GM21529 (cell line): ENCODE results near the gene FLRT3.
A peak's percentile ranks its signal among the peaks of the same experiment; 100 is the strongest.

Experiments
- ATAC-seq: cut with Tn5 transposase; IDR thresholded peaks from one replicate; pipeline ENCODE4 v1.9.1; 2021; ENCODE audit not compliant: unreplicated experiment

The FLRT3 gene

DNA sequence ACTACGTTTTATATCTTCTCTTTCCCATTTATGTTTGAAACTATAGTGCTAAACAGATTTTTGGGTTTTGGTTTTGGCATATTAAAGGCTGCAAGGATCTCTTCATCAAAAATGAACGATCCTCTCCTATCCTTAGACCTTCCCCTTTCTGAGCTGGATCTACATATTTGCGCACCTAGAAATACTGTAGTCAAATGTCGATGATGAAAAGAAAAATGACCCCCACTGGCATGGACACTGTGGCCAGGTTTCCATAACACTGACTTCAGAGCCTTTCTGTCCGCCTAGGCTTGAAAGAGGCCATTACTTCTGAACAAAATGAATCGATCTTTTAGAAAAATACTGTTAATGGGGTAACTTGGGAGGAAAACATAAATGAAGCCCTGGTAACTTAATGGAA, 5.8 kb downstream of the FLRT3 start:
- ATAC-seq, result no peak

DNA sequence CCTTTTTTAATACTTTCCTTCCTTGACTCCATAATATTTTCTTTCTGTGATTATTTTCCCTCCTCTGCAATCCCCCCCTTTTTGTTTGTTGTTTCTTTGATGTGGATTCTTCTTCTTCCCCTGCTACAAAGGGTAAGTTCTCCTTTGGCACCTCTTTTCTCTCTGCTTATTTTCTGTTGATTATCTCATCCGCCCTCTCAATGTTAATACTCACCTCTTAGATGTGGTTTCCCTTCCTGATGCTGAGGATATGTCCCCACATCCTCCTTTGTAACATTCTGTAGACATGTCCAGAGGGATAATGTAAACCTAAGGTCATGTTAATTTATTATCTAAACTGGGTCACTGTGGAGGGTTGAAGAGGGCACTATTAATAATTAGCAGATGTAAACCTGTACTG, 17.7 kb downstream of the FLRT3 start:
- ATAC-seq, result no peak

DNA sequence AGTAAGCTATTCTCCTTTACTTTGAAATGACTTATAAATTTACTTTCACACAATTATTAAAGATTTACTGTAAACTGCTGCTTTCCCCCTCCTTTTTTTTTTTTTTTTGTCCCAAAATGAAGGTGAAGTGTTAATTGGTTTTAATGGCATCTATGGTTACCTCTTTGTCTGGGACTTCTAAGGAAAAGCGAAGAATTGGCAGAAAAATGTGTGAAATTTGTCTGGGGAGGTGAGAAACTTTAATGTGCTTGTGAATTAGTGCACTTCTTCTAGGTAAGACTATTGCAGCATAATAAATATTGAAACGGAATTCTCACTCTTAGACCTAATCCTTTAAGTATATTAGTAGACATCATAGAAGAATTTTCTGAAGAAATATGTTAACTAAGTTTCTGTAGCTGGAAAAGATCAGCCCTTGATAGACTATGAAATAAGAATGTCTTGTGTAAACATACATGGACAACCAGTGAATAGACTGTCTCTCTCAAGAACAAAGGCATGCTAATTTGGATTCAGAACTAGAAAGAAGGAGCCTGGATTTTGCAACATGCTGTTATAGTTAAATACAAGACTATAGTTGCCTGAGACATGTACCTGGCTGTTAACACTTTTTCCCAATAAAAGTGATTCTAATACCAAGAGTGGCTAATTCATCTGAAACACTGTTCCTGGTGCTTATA, 23.9 kb downstream of the FLRT3 start:
- ATAC-seq, result no peak

DNA sequence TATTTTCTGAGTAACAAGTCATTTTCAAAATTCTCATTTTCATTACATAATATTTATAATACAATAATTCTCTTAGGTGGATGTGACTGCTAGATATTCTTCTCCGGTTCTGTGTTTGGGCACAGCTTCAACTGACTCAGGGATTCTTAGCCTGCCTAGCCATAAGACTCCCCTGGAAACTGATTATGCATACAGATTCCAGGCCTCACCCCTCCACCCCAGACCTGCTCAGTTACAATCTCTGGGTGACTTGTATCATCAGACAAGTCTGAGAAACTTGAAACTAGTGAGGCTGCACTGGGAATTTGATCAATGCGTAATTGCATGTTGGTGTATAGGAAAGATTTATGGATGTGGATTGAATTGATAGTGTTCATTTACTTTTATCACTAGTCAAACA, 25.4 kb downstream of the FLRT3 start:
- no peak for ATAC-seq

DNA sequence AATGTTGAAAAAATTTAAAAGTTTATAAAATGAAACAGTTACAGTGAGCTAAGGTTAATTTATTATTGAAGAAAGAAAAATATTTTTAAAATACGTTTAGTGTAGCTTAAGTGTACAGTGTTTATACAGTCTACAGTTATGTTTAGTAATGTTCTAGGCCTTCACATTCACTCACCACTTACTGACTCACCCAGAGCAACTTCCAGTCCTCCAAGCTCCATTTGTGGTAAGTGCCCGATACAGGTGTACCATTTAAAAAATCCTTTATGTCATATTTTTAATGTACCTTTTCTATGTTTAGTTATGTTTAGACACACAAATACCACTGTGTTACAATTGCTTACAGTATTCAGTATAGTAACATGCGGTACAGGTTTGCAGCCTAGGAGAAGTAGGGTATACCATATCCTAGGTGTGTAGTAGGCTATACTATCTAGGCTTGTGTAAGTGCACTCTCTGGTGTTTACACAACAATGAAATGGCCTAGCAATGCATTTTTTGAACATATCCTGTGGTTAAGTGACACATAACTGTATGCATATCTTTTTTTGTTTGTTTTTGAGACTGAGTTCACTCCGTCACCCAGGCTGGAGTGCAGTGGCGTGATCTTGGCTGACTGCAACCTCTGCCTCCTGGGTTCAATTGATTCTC, 26.3 kb downstream of the FLRT3 start:
- ATAC-seq, result no peak

DNA sequence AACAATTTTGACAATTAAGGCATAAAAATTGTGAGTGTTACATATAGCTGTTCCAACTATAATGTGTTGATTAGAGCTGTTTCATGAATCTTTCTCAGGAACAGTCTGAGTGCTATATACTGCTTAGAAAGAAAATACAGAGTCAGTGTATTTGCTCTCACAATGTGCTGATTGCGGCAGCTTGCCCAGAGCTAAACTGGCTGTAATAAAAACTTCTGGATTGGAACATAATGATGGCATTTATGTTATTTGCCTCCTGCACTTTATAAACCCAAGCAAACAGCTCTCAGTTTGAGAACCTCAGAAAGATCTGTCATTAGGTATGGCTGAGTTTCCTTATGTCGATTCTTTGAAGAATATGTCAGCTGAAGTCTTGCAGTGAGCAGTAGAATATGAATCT, 29.5 kb downstream of the FLRT3 start:
- no peak for ATAC-seq

DNA sequence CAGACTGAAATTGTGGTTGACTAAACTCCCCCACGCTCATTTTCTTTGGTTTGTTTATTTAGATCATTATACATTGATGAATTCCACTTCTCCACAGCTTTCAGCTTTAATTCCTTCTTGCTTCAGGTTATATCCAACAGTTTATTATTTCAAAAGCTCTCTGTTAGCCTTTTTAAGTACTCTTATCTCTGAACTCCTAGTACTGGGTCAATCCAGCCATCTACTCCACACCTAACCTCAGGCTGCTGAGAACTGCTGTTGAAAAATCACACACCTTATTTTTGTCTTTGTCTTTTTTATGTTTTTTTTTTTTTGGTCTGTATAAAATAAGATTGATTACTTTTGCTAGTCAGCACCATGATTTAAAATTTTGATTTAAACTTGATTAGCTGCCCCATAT, 32.9 kb downstream of the FLRT3 start:
- ATAC-seq, result no peak

DNA sequence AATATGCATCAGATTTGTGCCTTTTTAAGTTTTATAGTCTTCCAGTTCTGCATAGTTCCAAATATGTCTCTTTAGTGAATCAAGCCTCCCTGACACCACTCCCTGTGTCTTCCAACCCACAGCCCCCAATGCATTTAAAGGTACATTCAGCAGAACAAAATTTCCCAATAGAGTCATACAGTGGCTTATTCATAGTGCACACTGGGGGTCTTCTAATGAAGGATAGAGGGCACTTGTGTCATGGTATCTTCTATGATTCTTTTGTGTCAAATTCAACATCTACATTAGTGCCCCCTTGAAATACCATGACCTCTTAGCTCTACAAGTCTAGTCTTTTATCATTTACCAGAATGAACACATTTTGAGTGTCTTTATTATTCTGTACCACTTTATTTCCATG, 33.8 kb downstream of the FLRT3 start:
- ATAC-seq, result no peak

DNA sequence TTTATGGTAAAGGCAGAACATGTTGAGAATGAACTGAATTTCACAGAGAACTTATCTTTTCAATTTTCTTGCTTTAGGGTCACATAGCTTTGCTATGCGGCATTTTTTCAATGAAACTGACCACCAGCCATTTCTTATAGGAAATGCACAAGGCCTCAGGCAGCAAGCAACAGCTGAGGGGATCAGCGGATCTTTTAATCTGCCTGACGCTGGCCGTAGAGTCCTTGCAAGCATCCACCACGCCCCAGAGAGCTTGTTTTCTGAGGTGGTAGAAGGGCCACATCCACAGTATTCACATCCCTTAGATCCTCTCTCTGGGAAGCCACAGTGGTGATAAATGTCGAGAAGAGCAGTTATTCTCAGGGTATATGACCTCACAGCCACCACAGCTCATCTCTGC, 34.3 kb downstream of the FLRT3 start:
- ATAC-seq, result no peak

DNA sequence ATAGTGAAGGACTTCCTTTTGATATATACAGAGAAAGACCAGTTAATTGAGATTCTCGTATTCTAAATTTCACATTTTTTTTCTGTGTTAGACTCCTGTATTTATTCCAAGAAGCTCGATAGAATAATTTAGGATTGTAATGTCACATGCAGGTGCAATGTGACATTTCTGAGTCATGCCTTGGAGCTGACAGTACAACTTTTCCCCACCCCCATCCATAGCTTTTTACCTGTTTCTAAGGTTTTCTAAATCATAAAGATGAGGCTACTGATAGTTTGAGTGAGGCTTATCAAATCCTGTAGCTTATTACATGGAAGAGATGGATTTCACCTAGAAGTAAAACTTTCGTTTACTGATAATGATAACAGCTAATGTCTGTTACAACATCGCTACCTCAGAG, 37.6 kb downstream of the FLRT3 start:
- ATAC-seq, result no peak

DNA sequence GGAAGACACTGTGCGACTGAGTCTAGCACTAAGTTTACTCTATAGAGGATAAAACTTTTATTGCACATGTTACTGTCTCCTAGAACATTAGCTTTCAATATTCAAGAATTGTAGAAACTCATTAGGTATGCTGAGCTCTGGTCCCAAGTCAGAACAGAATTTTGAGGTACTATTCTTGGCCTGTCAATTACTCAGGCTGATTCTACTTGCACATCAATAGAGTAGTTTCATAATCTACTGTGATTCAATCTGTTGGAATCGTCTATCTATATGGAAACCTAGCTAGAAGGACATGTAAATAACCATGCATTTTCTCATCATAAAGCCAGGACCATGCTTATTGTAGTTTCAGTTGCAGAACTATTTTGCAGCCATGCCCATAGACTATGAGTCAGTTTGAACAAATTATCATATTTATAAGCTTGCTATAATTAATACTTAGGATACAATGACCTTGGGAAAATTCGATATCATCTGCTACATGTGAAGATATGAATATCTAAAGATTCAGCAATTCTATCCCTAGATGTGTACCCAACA, 41.6 kb downstream of the FLRT3 start:
- no peak for ATAC-seq

DNA sequence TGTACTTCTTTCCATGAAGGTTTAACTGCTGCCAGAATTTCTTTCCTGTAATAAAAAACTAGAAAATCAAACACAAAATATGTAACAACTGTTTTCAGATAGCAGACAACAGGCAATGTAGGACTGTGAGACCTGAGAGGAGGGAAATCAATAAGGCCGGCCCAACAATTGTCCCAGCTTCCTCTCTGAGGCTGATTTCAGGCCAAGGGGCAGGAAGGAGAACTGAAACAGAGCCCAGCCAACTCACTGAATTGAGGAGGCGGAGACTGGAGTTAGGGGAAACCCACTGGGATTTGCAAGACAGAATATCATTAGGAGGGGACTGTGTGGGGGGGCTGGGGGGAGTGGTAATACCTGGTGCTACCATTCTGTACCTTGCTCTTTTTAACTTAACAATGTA, 42.2 kb downstream of the FLRT3 start:
- peak; percentile 61 for ATAC-seq

DNA sequence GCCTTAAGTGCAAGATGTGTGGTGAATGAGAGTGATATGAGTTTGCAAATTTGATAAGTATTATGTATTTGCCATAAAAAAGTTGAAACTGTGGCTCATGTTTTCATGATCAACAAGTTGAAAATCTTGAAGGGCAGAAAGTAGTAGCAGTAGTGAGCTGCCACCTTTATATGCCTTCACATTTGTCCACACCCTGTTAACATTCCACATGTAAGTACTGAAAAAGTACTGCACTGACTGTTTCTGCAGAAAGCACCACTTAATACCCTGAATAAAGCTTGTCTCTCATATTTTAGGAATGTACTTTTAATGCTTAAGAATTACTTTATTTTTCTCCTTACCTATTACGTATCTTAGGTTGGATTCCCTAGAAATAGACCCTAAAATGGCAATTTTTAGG, 45.9 kb downstream of the FLRT3 start:
- no peak for ATAC-seq

DNA sequence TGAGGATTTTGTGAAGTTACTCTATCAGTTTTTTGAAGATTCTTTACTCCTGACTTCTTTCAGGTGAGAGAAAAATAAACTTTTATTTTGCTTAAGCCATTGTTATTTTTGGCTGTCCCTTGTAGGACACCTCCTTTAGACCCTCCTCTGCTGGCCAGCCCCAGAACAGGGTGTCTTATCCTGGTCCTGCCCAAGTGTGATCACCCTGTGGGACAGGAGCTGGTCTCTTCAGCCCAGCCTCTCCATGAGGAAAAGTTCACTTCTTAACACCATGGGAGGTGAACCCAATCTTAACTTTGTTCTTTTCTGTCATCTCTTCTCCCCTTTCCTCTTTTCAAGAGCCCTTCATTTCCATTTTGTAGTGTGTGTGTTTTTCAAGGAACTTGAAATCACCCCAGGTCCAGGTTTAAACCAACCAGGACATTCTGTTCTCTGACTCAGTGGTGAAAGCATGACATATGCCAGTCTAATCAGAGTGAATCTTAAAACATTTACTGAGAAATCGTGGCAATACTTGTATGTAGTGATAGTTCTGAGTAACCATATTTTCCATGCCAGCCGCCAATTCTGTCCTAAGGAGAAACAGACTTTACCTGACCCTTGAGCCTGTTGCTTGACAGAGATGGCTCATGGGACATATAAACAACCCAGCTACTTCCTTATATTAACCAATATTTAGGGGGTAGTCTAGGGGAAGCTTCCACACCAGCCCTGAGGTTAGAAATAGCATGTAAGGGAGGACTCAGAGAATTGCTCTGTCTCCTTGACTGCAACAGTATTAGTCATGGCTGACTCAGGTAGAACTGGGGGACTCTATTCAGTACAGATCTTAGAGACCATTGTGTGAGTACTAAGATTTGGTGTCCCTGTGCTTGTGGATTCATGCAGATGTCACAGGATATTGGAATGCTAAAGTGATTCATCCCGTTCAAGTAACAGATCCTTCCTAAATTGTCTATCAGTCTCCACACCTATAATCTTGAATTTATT, 48.8 kb downstream of the FLRT3 start:
- no peak for ATAC-seq

DNA sequence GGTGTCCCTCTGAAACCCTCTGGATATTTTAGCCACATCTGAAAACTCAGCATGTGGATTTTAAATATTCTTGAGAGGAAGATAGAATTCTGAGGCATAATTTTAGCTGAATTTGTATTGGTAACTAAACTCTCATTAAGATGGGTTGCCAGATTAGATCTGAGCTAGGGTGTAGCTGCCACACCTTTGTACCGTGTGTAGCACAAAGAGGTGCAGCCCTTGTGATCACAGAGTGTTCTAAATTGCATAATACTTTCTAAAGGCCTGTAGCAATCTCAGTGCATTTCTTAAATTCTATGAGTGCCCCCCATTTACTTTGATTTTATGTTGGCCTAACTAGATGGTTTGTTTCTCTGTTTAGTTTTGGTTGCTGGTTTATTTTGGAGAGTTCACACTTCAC, 53.0 kb downstream of the FLRT3 start:
- no peak for ATAC-seq

DNA sequence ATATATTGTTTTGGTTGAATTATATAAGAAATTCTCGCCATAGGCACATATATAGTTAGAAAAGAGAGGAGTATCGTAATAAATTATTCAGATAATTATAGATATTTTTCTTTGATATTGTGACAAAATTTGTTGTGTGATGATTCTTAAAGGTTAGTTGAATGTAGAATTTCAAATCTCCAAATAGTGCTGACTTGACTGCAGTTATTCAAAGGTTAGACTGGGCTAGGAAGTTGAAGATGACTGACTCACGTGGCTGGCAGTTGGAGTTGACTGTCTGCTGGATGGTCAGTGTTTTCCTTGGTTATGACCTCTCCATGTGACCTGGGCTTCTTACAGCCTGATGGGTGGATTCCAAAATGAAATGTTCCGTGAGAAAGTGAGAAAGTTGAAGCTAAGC, 55.3 kb downstream of the FLRT3 start:
- ATAC-seq, result no peak
